GM12878 (cell line): ENCODE results near the gene AJM1.
"Not testable (repeated sequence)": the region's sequence is repeated elsewhere in the genome, so short reads cannot be mapped to it uniquely, and the experiment has no call there.

Source experiments
- FOXK2 ChIP-seq: fragments of 450-650 bp; IDR thresholded peaks from 2 replicates; pipeline ENCODE4 v1.6.1; 2017; ENCODE audit warnings: mild to moderate bottlenecking, moderate library complexity
- KAT2A ChIP-seq: conservative IDR thresholded peaks from 2 replicates; pipeline ENCODE4 v1.6.1; 2011; ENCODE audit warnings: low read depth, low read length; ENCODE audit not compliant: control insufficient read depth
- POLR2AphosphoS5 ChIP-seq: IDR thresholded peaks from 2 replicates; pipeline ENCODE4 v1.6.1; 2011; ENCODE audit warnings: mild to moderate bottlenecking, low read length, inconsistent platforms
- RAD51 ChIP-seq: fragments of 450-650 bp; IDR thresholded peaks from 2 replicates; pipeline ENCODE4 v1.6.1; 2016; ENCODE audit warnings: moderate library complexity, mild to moderate bottlenecking, inconsistent platforms
- RFX5 ChIP-seq: IDR thresholded peaks from 2 replicates; pipeline ENCODE4 v1.6.1; 2011; ENCODE audit warnings: low read depth, low read length, improper control_type of control experiment
- SIN3A ChIP-seq: IDR thresholded peaks from 2 replicates; pipeline ENCODE4 v1.6.1; 2012; ENCODE audit warnings: low read depth, low read length, improper control_type of control experiment
- SMAD5 ChIP-seq: IDR thresholded peaks from 2 replicates; pipeline ENCODE4 v1.6.1; 2016; ENCODE audit warnings: antibody characterized with exemption, low read depth
- SMARCA5 ChIP-seq: fragments of 450-650 bp; IDR thresholded peaks from 2 replicates; pipeline ENCODE4 v1.6.1; 2017; ENCODE audit warnings: mild to moderate bottlenecking
- SUPT20H ChIP-seq: IDR thresholded peaks from 2 replicates; pipeline ENCODE4 v1.6.1; 2011; ENCODE audit warnings: low read depth, mild to moderate bottlenecking, low read length, moderate library complexity, borderline replicate concordance; ENCODE audit not compliant: control insufficient read depth
- TF ChIP-seq, protein P1 (sequence below), 3 experiments: IDR thresholded peaks in 2 of 3; conservative IDR thresholded peaks in 1 of 3; 2 replicates each; pipeline ENCODE4 v1.5.1; 2011; ENCODE audit warnings: low read depth in 3 of 3, low read length in 3 of 3, mild to moderate bottlenecking in 3 of 3, control low read depth in 2 of 3, moderate library complexity in 2 of 3, inconsistent platforms in 1 of 3, mixed read lengths in 1 of 3; ENCODE audit not compliant: control insufficient read depth in 2 of 3, insufficient read depth in 1 of 3; ENCODE audit errors: extremely low read depth in 1 of 3

DNA sequence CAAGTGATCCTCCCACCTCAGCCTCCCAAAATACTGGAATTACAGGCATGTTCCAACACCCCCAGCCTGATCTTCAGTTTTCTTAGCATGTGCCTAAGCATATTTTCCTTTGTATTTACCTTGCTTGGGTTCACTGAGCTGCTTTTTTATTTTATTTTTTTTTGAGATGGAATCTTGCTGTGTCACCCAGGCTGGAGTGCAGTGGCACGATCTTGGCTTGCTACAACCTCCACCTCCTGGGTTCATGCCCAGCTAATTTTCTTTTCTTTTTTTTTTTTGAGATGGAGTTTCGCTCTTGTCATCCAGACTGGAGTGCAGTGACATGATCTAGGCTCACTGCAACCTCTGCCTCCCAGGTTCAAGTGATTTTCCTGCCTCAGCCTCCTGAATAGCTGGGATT is 27.3 kb downstream of the AJM1 start:
- not testable (repeated sequence) for TF ChIP-seq SIN3A, KAT2A, FOXK2, SUPT20H, SMAD5, SMARCA5, RAD51, RFX5, POLR2AphosphoS5
- TF ChIP-seq, protein P1, sequence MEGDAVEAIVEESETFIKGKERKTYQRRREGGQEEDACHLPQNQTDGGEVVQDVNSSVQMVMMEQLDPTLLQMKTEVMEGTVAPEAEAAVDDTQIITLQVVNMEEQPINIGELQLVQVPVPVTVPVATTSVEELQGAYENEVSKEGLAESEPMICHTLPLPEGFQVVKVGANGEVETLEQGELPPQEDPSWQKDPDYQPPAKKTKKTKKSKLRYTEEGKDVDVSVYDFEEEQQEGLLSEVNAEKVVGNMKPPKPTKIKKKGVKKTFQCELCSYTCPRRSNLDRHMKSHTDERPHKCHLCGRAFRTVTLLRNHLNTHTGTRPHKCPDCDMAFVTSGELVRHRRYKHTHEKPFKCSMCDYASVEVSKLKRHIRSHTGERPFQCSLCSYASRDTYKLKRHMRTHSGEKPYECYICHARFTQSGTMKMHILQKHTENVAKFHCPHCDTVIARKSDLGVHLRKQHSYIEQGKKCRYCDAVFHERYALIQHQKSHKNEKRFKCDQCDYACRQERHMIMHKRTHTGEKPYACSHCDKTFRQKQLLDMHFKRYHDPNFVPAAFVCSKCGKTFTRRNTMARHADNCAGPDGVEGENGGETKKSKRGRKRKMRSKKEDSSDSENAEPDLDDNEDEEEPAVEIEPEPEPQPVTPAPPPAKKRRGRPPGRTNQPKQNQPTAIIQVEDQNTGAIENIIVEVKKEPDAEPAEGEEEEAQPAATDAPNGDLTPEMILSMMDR (IDR thresholded peaks at IDR 0.05 in 2 of 3, conservative IDR thresholded peaks at IDR 0.05 in 1 of 3; ENCODE audit: control insufficient read depth in 2 of 3, extremely low read depth in 1 of 3, insufficient read depth in 1 of 3, low read depth in 3 of 3, low read length in 3 of 3) = not testable (repeated sequence)
